Prostate gland (tissue), 2 donors: ENCODE measurements around the gene IGF2BP2. TPM values are rescaled to one million over a fixed set of nuclear protein-coding genes. Genes with fewer than 3 reads are reported as not detected.

Experiments
- DNase-seq: peaks from one replicate; pipeline ENCODE4 v3.0.0-alpha.2; 2019; ENCODE audit warnings: low spot score
- H3K27ac ChIP-seq, 2 donors: fragments of 200-600 bp; sonication (generic); 2 replicates each; pipeline ENCODE4 v1.5.1; 2017 to 2019
- H3K27me3 ChIP-seq: fragments of 200-600 bp; sonication (generic); replicated peaks from 2 replicates; pipeline ENCODE4 v1.5.1; 2019; ENCODE audit not compliant: insufficient read depth
- H3K36me3 ChIP-seq, 2 donors: fragments of 200-600 bp; sonication (generic); 1 replicate in 1 of 2; 2 replicates in 1 of 2; pipeline versions ENCODE4 v1.5.1 to v1.8.1; 2017 to 2019
- H3K4me1 ChIP-seq: fragments of 200-600 bp; sonication (generic); replicated peaks from 2 replicates; pipeline ENCODE4 v1.5.1; 2019
- H3K4me3 ChIP-seq, 2 donors: fragments of 200-600 bp; sonication (generic); 2 replicates each; pipeline ENCODE4 v1.5.1; 2017 to 2019
- H3K9me3 ChIP-seq: fragments of 200-600 bp; sonication (generic); 2 replicates; pipeline ENCODE4 v1.5.1; 2017
- POLR2A ChIP-seq: fragments of 450-650 bp; IDR thresholded peaks from one replicate; pipeline ENCODE4 v1.6.1; 2016; ENCODE audit warnings: antibody characterized with exemption, mild to moderate bottlenecking
- POLR2AphosphoS5 ChIP-seq: sonication (generic); formaldehyde crosslinking; IDR thresholded peaks from one replicate; pipeline ENCODE4 v1.6.1; 2017; ENCODE audit warnings: antibody characterized with exemption
- WGBS: methylation state at CpG from one replicate; pipeline ENCODE4 v1.1.5; 2018; 5-methylcytosine and 5-hydroxymethylcytosine counted together
- intact Hi-C: fragments of 100-400 bp; cut with DNase I; formaldehyde crosslinking; loops from one replicate; pipeline ENCODE4 v1.14.2; 2022
- total RNA-seq, 2 donors: library from RNA; depleted of rRNA; stranded (reverse); fragments of >200 nt; gene quantifications; one replicate each; pipeline ENCODE4 v1.1.0, GENCODE V29; 2016
- TF ChIP-seq, protein P1 (sequence below), 4 experiments: fragments of 200-600 bp in 2 of 4; fragments of 450-650 bp in 2 of 4; sonication (generic) in 2 of 4; IDR thresholded peaks; 1 replicate in 3 of 4; 2 replicates in 1 of 4; pipeline ENCODE4 v1.5.1; 2016 to 2019; ENCODE audit warnings: antibody characterized with exemption in 4 of 4, mild to moderate bottlenecking in 2 of 4, moderate library complexity in 2 of 4

IGF2BP2 gene
- total RNA-seq, 2 donors from 2014 or later, result 1.2 to 8.8 TPM

DNA sequence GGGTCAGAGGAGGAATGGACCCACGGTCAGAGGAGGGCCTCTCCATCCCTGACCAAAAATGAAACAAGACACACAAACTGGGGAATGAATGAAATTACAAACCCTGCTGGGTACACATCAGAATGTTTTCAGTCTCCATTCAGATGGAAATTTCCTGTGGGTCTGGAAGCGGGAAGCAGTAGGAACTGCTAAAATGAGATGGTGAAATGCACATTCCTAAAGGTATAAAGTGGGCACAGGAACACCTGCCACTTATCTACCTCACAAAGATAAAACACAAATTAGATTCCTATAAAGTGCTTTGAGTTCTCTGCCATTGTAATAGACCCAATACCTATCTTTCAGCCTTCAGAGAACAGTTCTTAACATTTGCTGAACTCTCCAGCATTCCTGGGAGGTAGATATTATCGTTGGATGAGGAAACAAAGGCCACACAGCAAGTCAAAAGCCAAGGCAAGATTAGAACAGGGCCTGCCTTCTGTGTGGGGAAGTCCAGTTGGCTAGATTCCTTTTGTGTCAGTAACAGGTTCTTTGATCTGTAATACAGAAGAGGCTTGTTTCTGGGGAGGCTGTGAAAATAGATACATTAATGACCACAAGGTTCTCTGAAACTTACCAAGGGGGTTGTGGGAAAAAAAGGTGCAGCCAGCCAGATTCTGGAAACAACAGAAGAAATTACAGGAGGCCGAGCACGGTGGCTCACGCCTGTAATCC, 98.4 kb downstream of the IGF2BP2 start:
- 69% methylated on average over 6 of the region's 6 CpGs for WGBS
- no peak for DNase-seq
- no peaks in the 10 kb centered on the region for H3K4me1 ChIP-seq
- H3K4me3 ChIP-seq, result no peak overlapping the region
- intact Hi-C loops, result no loop called here
- no peaks in the 10 kb centered on the region for H3K27me3 ChIP-seq
- no peak overlapping the region for H3K27ac ChIP-seq
- H3K9me3 ChIP-seq, result no peaks in the 10 kb centered on the region
- H3K36me3 ChIP-seq, result no peaks in the 10 kb centered on the region
- no peak for TF ChIP-seq POLR2AphosphoS5
- no peak for TF ChIP-seq POLR2A
- TF ChIP-seq, protein P1, sequence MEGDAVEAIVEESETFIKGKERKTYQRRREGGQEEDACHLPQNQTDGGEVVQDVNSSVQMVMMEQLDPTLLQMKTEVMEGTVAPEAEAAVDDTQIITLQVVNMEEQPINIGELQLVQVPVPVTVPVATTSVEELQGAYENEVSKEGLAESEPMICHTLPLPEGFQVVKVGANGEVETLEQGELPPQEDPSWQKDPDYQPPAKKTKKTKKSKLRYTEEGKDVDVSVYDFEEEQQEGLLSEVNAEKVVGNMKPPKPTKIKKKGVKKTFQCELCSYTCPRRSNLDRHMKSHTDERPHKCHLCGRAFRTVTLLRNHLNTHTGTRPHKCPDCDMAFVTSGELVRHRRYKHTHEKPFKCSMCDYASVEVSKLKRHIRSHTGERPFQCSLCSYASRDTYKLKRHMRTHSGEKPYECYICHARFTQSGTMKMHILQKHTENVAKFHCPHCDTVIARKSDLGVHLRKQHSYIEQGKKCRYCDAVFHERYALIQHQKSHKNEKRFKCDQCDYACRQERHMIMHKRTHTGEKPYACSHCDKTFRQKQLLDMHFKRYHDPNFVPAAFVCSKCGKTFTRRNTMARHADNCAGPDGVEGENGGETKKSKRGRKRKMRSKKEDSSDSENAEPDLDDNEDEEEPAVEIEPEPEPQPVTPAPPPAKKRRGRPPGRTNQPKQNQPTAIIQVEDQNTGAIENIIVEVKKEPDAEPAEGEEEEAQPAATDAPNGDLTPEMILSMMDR (IDR thresholded peaks at IDR 0.05), result no peak

DNA sequence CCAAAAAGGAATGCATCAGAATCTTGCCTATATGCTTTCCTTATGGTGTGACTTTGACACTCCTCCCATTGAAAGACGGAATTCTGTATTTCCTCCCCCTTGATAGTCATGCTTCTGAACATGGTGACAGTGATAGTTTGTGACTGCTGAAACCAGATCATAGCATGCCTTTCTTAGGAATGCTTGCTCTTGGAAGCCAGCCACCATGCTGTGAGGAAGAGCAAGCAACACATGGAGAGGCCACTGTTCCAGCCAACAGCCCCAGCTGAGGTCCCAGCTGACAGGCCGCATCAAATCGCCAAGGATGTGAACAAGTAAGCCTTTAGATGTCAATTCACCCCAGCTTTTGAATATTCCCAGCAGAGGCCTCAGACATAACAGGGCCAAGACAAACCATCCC, 100.1 kb downstream of the IGF2BP2 start:
- Histone ChIP-seq H3K27ac (no peak overlapping the region), H3K27me3 (no peaks in the 10 kb centered on the region), H3K9me3 (no peaks in the 10 kb centered on the region), H3K4me3 (no peak overlapping the region), H3K36me3 (no peaks in the 10 kb centered on the region), H3K4me1 (no peaks in the 10 kb centered on the region)
- 84% methylated on average over 3 of the region's 3 CpGs for WGBS
- intact Hi-C loops, result no loop called here
- no peak for DNase-seq
- TF ChIP-seq, protein P1 (IDR thresholded peaks at IDR 0.05), result no peak
- TF ChIP-seq POLR2AphosphoS5 (no peak), POLR2A (no peak)

DNA sequence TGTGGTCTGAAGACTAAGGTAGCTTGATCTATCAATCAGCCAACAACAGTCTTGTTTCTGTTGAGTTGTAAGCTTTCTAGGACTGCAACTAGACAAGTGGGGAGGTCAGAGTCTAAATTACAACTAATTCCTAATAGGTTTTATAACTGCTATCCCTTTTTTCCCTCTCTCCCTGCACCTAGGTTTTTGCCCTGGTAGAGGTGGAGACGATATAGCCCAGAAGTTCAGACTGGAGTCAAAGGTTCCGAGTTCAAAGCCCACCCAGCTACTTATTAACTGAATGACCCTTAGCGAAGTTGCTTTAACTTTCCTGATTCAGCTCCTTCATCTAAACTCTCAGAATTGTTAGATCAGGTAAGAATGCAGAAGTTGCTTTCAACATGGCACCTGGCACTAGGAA, 100.6 kb downstream of the IGF2BP2 start:
- intact Hi-C loops, result no loop called here
- no peaks in the 10 kb centered on the region for H3K4me1 ChIP-seq
- no peaks in the 10 kb centered on the region for H3K9me3 ChIP-seq
- TF ChIP-seq, protein P1 (IDR thresholded peaks at IDR 0.05), result no peak
- no peak for TF ChIP-seq POLR2A
- no peak for TF ChIP-seq POLR2AphosphoS5
- no peak for DNase-seq
- H3K27me3 ChIP-seq, result no peaks in the 10 kb centered on the region
- H3K4me3 ChIP-seq, result no peak overlapping the region
- no peak overlapping the region for H3K27ac ChIP-seq
- H3K36me3 ChIP-seq, result no peaks in the 10 kb centered on the region
- 95% methylated on average over 3 of the region's 3 CpGs for WGBS

DNA sequence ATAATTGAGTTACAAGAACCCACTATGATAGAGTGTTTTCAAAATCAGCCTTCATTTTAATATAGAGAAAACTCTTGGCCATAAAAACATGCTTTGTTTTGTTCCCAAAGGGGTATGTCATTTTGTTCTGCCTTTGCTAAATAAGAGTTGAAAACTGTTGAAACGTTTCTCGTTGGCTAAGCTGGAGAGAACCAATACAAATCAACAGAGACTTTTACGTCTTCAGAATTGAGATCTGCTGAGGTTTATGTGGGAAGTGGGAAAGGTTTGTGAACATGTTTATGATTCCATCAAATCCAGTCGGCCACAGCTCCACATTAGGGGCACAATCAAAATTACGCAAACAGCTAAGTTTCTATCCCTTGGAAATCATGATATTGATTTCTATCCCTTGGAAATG, 102.0 kb downstream of the IGF2BP2 start:
- DNase-seq, result no peak
- Histone ChIP-seq H3K4me3 (no peak overlapping the region), H3K9me3 (no peaks in the 10 kb centered on the region), H3K27me3 (no peaks in the 10 kb centered on the region), H3K36me3 (no peaks in the 10 kb centered on the region), H3K4me1 (no peaks in the 10 kb centered on the region), H3K27ac (no peak overlapping the region)
- intact Hi-C loops, result no loop called here
- 68% methylated on average over 5 of the region's 5 CpGs for WGBS
- TF ChIP-seq POLR2A (no peak), POLR2AphosphoS5 (no peak)
- TF ChIP-seq, protein P1 (IDR thresholded peaks at IDR 0.05), result no peak

DNA sequence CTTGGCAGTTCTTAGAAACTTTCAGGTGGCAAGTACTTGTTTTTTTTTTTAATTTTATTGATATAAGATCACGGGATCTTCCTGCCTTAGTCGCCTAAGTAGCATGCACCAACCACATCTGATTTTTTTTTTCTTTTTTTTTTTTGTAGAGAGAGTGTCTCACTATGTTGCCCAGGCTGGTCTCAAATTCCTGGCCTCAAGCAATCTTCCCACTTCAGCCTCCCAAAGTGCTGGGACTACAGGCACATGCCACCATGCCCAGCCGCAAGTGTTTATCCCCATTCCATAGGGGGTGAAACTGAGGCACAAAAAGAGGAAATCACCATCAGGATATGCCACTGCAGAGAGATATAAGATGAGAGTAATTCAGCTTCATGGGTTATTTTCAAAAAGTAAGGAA, 102.9 kb downstream of the IGF2BP2 start:
- H3K36me3 ChIP-seq, result no peaks in the 10 kb centered on the region
- intact Hi-C loops, result no loop called here
- no peaks in the 10 kb centered on the region for H3K4me1 ChIP-seq
- DNase-seq, result no peak
- no peaks in the 10 kb centered on the region for H3K27me3 ChIP-seq
- no peak overlapping the region for H3K27ac ChIP-seq
- TF ChIP-seq POLR2AphosphoS5, result no peak
- TF ChIP-seq, protein P1 (IDR thresholded peaks at IDR 0.05), result no peak
- WGBS, result 48% methylated on average over 3 of the region's 3 CpGs
- no peak overlapping the region for H3K4me3 ChIP-seq
- H3K9me3 ChIP-seq, result no peaks in the 10 kb centered on the region
